ENCODE results near the gene SLC2A8. TPM values are rescaled to one million over a fixed set of nuclear protein-coding genes. Genes with fewer than 3 reads are reported as not detected.

The SLC2A8 gene
- total RNA-seq, 1 donor from 2014 or later: 40.2 TPM

GRCh38 chr9:127389381-127390247, 7.4 kb upstream of the SLC2A8 start:
- no peak for DNase-seq (ENCODE audit: extremely low spot score, unreplicated experiment)
- Mint-ChIP-seq H3K4me1 (ENCODE audit: unreplicated experiment) (peaks cover 40% of the 10 kb centered on the region), H3K4me3 (no peak overlapping the region), H3K9me3 (no peaks in the 10 kb centered on the region), H3K36me3 (no peaks in the 10 kb centered on the region), H3K27me3 (no peaks in the 10 kb centered on the region), H3K27ac (peak overlapping the region; percentile 89)
- TF ChIP-seq CTCF (conservative IDR thresholded peaks at IDR 0.05): no peak

- DNase-seq (ENCODE audit: extremely low spot score, unreplicated experiment): no peak
- Mint-ChIP-seq H3K9me3 (no peaks in the 10 kb centered on the region), H3K4me1 (ENCODE audit: unreplicated experiment) (peaks cover 40% of the 10 kb centered on the region), H3K4me3 (no peak overlapping the region), H3K27ac (peak overlapping the region; percentile 85), H3K36me3 (no peaks in the 10 kb centered on the region), H3K27me3 (no peaks in the 10 kb centered on the region)
- no peak for TF ChIP-seq CTCF (conservative IDR thresholded peaks at IDR 0.05)
These were observed 6.8 kb upstream of the SLC2A8 start for GRCh38 chr9:127390248-127390545.

DNA sequence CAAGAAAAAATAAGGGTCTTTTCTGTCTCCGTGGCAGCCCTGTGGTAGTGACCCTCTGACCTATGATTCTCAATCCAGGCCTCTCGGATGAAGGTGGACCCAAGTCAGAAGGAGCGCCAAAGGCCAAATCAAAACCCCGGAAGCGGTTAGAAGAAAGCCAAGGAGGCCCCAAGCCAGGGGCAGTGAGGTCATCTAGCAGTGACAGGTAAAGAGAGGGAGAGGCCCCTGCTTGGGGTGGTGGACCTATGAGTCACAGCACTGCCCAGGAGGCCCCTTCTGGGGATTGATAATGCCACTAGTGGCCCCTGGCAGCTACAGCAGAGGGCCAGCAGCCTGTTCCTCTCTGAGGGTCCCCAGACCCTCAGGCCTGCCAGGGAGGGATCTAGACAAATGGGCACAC, 6.4 kb upstream of the SLC2A8 start:
- H3K36me3 Mint-ChIP-seq: no peaks in the 10 kb centered on the region
- H3K27me3 Mint-ChIP-seq: no peaks in the 10 kb centered on the region
- H3K9me3 Mint-ChIP-seq: no peaks in the 10 kb centered on the region
- DNase-seq (ENCODE audit: extremely low spot score, unreplicated experiment): no peak
- peak overlapping the region; percentile 85 for H3K27ac Mint-ChIP-seq
- no peak for TF ChIP-seq CTCF (conservative IDR thresholded peaks at IDR 0.05)
- peaks cover 40% of the 10 kb centered on the region for H3K4me1 Mint-ChIP-seq (ENCODE audit: unreplicated experiment)
- H3K4me3 Mint-ChIP-seq: no peak overlapping the region

DNA sequence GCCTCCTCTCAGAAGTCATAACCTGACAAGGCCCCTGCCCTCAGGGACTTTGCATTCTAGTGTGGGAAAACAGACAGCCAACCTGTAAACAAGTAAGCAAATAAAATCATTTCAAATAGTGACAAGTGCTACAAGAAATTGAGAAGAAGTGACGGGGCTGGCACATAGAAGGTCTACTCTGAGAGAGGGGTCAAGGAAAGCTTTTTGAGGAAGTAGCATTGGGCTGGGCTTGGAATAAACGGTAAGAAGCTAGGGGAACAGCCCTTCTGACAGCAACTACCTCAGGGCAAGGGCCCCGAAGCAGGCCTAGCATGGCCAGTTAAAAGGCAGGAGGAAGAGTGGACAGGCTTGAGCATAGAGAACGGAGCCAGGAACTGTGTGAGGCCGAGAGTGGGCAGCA, 4.8 kb upstream of the SLC2A8 start:
- DNase-seq (ENCODE audit: extremely low spot score, unreplicated experiment): no peak
- Mint-ChIP-seq H3K27ac (peak overlapping the region; percentile 72), H3K4me3 (no peak overlapping the region), H3K36me3 (no peaks in the 10 kb centered on the region), H3K9me3 (no peaks in the 10 kb centered on the region), H3K4me1 (ENCODE audit: unreplicated experiment) (peaks cover 40% of the 10 kb centered on the region), H3K27me3 (no peaks in the 10 kb centered on the region)
- TF ChIP-seq CTCF (conservative IDR thresholded peaks at IDR 0.05): no peak

- Mint-ChIP-seq H3K36me3 (no peaks in the 10 kb centered on the region), H3K9me3 (no peaks in the 10 kb centered on the region), H3K4me3 (no peak overlapping the region), H3K4me1 (ENCODE audit: unreplicated experiment) (peaks cover 39% of the 10 kb centered on the region), H3K27me3 (no peaks in the 10 kb centered on the region), H3K27ac (peak overlapping the region; percentile 72)
- no peak for DNase-seq (ENCODE audit: extremely low spot score, unreplicated experiment)
- no peak for TF ChIP-seq CTCF (conservative IDR thresholded peaks at IDR 0.05)
These were observed 4.0 kb upstream of the SLC2A8 start for GRCh38 chr9:127392976-127393375.

All from type B pancreatic cell (in vitro differentiated cells).